HEK293 (cell line): ENCODE measurements around the gene SH3RF1.

Experiments used
- GFI1B ChIP-seq: fragments of 450-650 bp; formaldehyde crosslinking; IDR thresholded peaks from 2 replicates; pipeline ENCODE4 v1.5.1; 2016; ENCODE audit warnings: missing biosample characterization, missing genetic modification characterization
- GLIS1 ChIP-seq: fragments of 450-650 bp; formaldehyde crosslinking; IDR thresholded peaks from 2 replicates; pipeline ENCODE4 v1.5.1; 2016; ENCODE audit warnings: missing biosample characterization, missing genetic modification characterization
- HOXC10 ChIP-seq: sonication (generic); formaldehyde crosslinking; IDR thresholded peaks from 2 replicates; pipeline ENCODE4 v1.8.1; 2023; ENCODE audit warnings: mild to moderate bottlenecking, missing genetic modification reagents
- KLF1 ChIP-seq: fragments of 450-650 bp; formaldehyde crosslinking; IDR thresholded peaks from 2 replicates; pipeline ENCODE4 v1.5.1; 2016; ENCODE audit warnings: missing biosample characterization, missing genetic modification characterization
- KLF10 ChIP-seq: fragments of 450-650 bp; IDR thresholded peaks from 2 replicates; pipeline ENCODE4 v1.5.1; 2018; ENCODE audit warnings: missing biosample characterization, mild to moderate bottlenecking, missing genetic modification characterization
- OVOL3 ChIP-seq: fragments of 450-650 bp; formaldehyde crosslinking; IDR thresholded peaks from 2 replicates; pipeline ENCODE4 v1.5.1; 2016; ENCODE audit warnings: missing biosample characterization, missing genetic modification characterization
- RBAK ChIP-seq: fragments of 450-650 bp; formaldehyde crosslinking; IDR thresholded peaks from 2 replicates; pipeline ENCODE4 v1.5.1; 2016; ENCODE audit warnings: missing biosample characterization, missing genetic modification characterization
- SCRT2 ChIP-seq: fragments of 450-650 bp; formaldehyde crosslinking; IDR thresholded peaks from 2 replicates; pipeline ENCODE4 v1.5.1; 2016; ENCODE audit warnings: missing biosample characterization, missing genetic modification characterization
- ZBTB1 ChIP-seq: fragments of 450-650 bp; formaldehyde crosslinking; IDR thresholded peaks from 2 replicates; pipeline ENCODE4 v1.5.1; 2016; ENCODE audit warnings: missing biosample characterization, missing genetic modification characterization
- ZNF16 ChIP-seq: fragments of 450-650 bp; formaldehyde crosslinking; IDR thresholded peaks from 2 replicates; pipeline ENCODE4 v1.5.1; 2016; ENCODE audit warnings: low read depth, missing biosample characterization, missing genetic modification characterization
- ZNF302 ChIP-seq: fragments of 450-650 bp; formaldehyde crosslinking; IDR thresholded peaks from 2 replicates; pipeline ENCODE4 v1.5.1; 2016; ENCODE audit warnings: missing biosample characterization, missing genetic modification characterization, low read depth
- ZNF350 ChIP-seq: fragments of 450-650 bp; formaldehyde crosslinking; IDR thresholded peaks from 2 replicates; pipeline ENCODE4 v1.5.0; 2017; ENCODE audit warnings: missing biosample characterization, mild to moderate bottlenecking, missing genetic modification characterization
- ZNF394 ChIP-seq: fragments of 450-650 bp; formaldehyde crosslinking; IDR thresholded peaks from 2 replicates; pipeline ENCODE4 v1.5.1; 2016; ENCODE audit warnings: missing biosample characterization, missing genetic modification characterization, mild to moderate bottlenecking, moderate library complexity, borderline replicate concordance
- ZNF433 ChIP-seq: fragments of 450-650 bp; formaldehyde crosslinking; IDR thresholded peaks from 2 replicates; pipeline ENCODE4 v1.5.1; 2016; ENCODE audit warnings: missing biosample characterization, missing genetic modification characterization, low read depth
- ZNF473 ChIP-seq: fragments of 450-650 bp; formaldehyde crosslinking; IDR thresholded peaks from 2 replicates; pipeline ENCODE4 v1.5.1; 2017; ENCODE audit warnings: missing biosample characterization, missing genetic modification characterization
- ZNF48 ChIP-seq: fragments of 450-650 bp; formaldehyde crosslinking; IDR thresholded peaks from 2 replicates; pipeline ENCODE4 v1.5.1; 2016; ENCODE audit warnings: missing biosample characterization, missing genetic modification characterization
- ZNF596 ChIP-seq: fragments of 450-650 bp; IDR thresholded peaks from 2 replicates; pipeline ENCODE4 v1.5.0; 2018; ENCODE audit warnings: missing biosample characterization, mild to moderate bottlenecking, missing genetic modification characterization, moderate library complexity
- ZNF629 ChIP-seq: fragments of 450-650 bp; formaldehyde crosslinking; IDR thresholded peaks from 2 replicates; pipeline ENCODE4 v1.5.1; 2017; ENCODE audit warnings: missing biosample characterization, missing genetic modification characterization
- TF ChIP-seq, protein P1 (sequence below): fragments of 450-650 bp; formaldehyde crosslinking; IDR thresholded peaks from 2 replicates; pipeline ENCODE4 v1.5.1; 2016; ENCODE audit warnings: missing biosample characterization, missing genetic modification characterization, borderline replicate concordance
- TF ChIP-seq, protein P2 (sequence below): fragments of 450-650 bp; formaldehyde crosslinking; IDR thresholded peaks from 2 replicates; pipeline ENCODE4 v1.5.1; 2016; ENCODE audit warnings: missing biosample characterization, missing genetic modification characterization
- TF ChIP-seq, protein P3 (sequence below): fragments of 450-650 bp; formaldehyde crosslinking; conservative IDR thresholded peaks from 2 replicates; pipeline ENCODE4 v1.5.1; 2016; ENCODE audit warnings: low read depth, missing biosample characterization, missing genetic modification characterization
- TF ChIP-seq, protein P4 (sequence below): fragments of 450-650 bp; formaldehyde crosslinking; IDR thresholded peaks from 2 replicates; pipeline ENCODE4 v1.5.1; 2016; ENCODE audit warnings: missing biosample characterization, missing genetic modification characterization
- TF ChIP-seq, protein P5 (sequence below): fragments of 450-650 bp; formaldehyde crosslinking; IDR thresholded peaks from 2 replicates; pipeline ENCODE4 v1.5.1; 2017; ENCODE audit warnings: missing biosample characterization, missing genetic modification characterization

SH3RF1 gene

DNA sequence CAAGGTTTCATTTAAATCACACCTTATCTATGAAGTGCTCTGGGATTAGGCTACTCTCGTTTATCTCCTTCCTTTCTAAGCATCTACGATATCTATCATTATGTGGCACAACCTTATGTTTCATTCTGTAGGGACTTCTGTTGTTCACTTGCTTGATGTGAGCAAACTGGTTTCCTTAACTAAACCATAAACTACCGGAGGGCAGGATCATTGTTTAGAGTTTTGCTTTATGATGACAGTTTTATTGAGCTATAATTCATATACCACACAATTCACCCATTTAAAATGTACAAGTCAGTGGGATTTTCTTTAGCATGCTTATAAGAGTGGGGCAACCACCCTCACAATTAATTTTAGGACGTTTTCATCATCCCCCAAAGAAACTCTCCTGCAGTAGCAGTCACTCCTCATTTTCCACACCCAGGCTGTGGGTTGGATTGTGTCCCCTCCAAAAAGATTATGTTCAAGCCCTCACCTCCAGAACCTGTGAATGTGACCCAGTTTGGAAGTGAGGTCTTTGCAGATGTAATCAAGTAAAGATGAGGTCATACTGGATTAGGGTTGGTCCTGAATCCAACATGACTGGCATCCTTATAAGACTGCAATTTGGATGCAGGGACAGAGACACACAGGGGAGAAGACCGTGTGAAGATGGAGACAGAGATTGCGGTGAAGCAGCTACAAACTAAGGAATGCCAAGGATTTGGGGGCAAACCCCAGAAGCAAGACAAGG is 42.1 kb upstream of the SH3RF1 start (continued):
- TF ChIP-seq, protein P1, sequence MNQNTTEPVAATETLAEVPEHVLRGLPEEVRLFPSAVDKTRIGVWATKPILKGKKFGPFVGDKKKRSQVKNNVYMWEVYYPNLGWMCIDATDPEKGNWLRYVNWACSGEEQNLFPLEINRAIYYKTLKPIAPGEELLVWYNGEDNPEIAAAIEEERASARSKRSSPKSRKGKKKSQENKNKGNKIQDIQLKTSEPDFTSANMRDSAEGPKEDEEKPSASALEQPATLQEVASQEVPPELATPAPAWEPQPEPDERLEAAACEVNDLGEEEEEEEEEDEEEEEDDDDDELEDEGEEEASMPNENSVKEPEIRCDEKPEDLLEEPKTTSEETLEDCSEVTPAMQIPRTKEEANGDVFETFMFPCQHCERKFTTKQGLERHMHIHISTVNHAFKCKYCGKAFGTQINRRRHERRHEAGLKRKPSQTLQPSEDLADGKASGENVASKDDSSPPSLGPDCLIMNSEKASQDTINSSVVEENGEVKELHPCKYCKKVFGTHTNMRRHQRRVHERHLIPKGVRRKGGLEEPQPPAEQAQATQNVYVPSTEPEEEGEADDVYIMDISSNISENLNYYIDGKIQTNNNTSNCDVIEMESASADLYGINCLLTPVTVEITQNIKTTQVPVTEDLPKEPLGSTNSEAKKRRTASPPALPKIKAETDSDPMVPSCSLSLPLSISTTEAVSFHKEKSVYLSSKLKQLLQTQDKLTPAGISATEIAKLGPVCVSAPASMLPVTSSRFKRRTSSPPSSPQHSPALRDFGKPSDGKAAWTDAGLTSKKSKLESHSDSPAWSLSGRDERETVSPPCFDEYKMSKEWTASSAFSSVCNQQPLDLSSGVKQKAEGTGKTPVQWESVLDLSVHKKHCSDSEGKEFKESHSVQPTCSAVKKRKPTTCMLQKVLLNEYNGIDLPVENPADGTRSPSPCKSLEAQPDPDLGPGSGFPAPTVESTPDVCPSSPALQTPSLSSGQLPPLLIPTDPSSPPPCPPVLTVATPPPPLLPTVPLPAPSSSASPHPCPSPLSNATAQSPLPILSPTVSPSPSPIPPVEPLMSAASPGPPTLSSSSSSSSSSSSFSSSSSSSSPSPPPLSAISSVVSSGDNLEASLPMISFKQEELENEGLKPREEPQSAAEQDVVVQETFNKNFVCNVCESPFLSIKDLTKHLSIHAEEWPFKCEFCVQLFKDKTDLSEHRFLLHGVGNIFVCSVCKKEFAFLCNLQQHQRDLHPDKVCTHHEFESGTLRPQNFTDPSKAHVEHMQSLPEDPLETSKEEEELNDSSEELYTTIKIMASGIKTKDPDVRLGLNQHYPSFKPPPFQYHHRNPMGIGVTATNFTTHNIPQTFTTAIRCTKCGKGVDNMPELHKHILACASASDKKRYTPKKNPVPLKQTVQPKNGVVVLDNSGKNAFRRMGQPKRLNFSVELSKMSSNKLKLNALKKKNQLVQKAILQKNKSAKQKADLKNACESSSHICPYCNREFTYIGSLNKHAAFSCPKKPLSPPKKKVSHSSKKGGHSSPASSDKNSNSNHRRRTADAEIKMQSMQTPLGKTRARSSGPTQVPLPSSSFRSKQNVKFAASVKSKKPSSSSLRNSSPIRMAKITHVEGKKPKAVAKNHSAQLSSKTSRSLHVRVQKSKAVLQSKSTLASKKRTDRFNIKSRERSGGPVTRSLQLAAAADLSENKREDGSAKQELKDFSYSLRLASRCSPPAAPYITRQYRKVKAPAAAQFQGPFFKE (tag by site-specific recombination) = no peak
- TF ChIP-seq ZNF433 (tag by site-specific recombination) (no peak), ZNF48 (no peak), HOXC10 (CRISPR knock-in tag) (no peak), OVOL3 (tag by site-specific recombination) (peak; percentile 47; the same call in 1 of the 2 replicates), ZNF16 (tag by site-specific recombination) (no peak), ZNF302 (no peak), RBAK (tag by site-specific recombination) (no peak), ZNF629 (peak; percentile 93), ZNF350 (tag by site-specific recombination) (no peak), KLF1 (tag by site-specific recombination) (no peak), SCRT2 (tag by site-specific recombination) (no peak; the same call in 1 of the 2 replicates), GFI1B (tag by site-specific recombination) (peak; percentile 58; the same call in 1 of the 2 replicates), ZNF473 (tag by site-specific recombination) (no peak), GLIS1 (tag by site-specific recombination) (no peak), ZNF596 (tag by site-specific recombination) (peak; percentile 18; the same call in 1 of the 2 replicates), ZNF394 (tag by site-specific recombination) (peak; percentile 44; the same call in 1 of the 2 replicates), KLF10 (tag by site-specific recombination) (0 out of 2 replicates have a peak, but pooled peaks have one; percentile 45), ZBTB1 (no peak)
- TF ChIP-seq, protein P2, sequence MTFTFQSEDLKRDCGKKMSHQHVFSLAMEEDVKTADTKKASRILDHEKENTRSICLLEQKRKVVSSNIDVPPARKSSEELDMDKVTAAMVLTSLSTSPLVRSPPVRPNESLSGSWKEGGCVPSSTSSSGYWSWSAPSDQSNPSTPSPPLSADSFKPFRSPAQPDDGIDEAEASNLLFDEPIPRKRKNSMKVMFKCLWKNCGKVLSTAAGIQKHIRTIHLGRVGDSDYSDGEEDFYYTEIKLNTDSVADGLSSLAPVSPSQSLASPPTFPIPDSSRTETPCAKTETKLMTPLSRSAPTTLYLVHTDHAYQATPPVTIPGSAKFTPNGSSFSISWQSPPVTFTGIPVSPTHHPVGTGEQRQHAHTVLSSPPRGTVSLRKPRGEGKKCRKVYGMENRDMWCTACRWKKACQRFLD = no peak
- TF ChIP-seq, protein P3, sequence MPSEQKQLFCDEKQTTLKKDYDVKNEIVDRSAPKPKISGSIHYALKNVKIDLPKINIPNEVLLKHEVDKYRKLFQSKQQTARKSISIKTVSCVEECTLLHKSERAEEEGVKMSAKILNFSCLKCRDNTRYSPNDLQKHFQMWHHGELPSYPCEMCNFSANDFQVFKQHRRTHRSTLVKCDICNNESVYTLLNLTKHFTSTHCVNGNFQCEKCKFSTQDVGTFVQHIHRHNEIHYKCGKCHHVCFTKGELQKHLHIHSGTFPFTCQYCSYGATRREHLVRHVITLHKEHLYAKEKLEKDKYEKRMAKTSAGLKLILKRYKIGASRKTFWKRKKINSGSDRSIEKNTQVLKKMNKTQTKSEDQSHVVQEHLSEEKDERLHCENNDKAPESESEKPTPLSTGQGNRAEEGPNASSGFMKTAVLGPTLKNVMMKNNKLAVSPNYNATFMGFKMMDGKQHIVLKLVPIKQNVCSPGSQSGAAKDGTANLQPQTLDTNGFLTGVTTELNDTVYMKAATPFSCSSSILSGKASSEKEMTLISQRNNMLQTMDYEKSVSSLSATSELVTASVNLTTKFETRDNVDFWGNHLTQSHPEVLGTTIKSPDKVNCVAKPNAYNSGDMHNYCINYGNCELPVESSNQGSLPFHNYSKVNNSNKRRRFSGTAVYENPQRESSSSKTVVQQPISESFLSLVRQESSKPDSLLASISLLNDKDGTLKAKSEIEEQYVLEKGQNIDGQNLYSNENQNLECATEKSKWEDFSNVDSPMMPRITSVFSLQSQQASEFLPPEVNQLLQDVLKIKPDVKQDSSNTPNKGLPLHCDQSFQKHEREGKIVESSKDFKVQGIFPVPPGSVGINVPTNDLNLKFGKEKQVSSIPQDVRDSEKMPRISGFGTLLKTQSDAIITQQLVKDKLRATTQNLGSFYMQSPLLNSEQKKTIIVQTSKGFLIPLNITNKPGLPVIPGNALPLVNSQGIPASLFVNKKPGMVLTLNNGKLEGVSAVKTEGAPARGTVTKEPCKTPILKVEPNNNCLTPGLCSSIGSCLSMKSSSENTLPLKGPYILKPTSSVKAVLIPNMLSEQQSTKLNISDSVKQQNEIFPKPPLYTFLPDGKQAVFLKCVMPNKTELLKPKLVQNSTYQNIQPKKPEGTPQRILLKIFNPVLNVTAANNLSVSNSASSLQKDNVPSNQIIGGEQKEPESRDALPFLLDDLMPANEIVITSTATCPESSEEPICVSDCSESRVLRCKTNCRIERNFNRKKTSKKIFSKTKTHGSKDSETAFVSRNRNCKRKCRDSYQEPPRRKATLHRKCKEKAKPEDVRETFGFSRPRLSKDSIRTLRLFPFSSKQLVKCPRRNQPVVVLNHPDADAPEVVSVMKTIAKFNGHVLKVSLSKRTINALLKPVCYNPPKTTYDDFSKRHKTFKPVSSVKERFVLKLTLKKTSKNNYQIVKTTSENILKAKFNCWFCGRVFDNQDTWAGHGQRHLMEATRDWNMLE (tag by site-specific recombination) = 0 out of 2 replicates have a peak, but pooled peaks have one; percentile 23
- TF ChIP-seq, protein P4, sequence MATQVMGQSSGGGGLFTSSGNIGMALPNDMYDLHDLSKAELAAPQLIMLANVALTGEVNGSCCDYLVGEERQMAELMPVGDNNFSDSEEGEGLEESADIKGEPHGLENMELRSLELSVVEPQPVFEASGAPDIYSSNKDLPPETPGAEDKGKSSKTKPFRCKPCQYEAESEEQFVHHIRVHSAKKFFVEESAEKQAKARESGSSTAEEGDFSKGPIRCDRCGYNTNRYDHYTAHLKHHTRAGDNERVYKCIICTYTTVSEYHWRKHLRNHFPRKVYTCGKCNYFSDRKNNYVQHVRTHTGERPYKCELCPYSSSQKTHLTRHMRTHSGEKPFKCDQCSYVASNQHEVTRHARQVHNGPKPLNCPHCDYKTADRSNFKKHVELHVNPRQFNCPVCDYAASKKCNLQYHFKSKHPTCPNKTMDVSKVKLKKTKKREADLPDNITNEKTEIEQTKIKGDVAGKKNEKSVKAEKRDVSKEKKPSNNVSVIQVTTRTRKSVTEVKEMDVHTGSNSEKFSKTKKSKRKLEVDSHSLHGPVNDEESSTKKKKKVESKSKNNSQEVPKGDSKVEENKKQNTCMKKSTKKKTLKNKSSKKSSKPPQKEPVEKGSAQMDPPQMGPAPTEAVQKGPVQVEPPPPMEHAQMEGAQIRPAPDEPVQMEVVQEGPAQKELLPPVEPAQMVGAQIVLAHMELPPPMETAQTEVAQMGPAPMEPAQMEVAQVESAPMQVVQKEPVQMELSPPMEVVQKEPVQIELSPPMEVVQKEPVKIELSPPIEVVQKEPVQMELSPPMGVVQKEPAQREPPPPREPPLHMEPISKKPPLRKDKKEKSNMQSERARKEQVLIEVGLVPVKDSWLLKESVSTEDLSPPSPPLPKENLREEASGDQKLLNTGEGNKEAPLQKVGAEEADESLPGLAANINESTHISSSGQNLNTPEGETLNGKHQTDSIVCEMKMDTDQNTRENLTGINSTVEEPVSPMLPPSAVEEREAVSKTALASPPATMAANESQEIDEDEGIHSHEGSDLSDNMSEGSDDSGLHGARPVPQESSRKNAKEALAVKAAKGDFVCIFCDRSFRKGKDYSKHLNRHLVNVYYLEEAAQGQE (tag by site-specific recombination) = no peak
- TF ChIP-seq, protein P5, sequence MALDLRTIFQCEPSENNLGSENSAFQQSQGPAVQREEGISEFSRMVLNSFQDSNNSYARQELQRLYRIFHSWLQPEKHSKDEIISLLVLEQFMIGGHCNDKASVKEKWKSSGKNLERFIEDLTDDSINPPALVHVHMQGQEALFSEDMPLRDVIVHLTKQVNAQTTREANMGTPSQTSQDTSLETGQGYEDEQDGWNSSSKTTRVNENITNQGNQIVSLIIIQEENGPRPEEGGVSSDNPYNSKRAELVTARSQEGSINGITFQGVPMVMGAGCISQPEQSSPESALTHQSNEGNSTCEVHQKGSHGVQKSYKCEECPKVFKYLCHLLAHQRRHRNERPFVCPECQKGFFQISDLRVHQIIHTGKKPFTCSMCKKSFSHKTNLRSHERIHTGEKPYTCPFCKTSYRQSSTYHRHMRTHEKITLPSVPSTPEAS (tag by site-specific recombination) = no peak
